GM12891 (cell line): ENCODE data around the gene LRP1B.

Experiments
- DNase-seq: peaks from one replicate; pipeline ENCODE4 v3.0.0; 2011; ENCODE audit warnings: low spot score; ENCODE audit not compliant: insufficient read length
- FAIRE-seq: peaks from 2 replicates; lab custom pipeline; 2011; peaks lifted over from hg19 to GRCh38; lab: Jason Lieb, UNC
- PAX5 ChIP-seq: IDR thresholded peaks from 2 replicates; pipeline ENCODE4 v1.6.1; 2011; ENCODE audit warnings: low read length, moderate library complexity, mild to moderate bottlenecking; ENCODE audit not compliant: insufficient read depth, severe bottlenecking
- POLR2A ChIP-seq: IDR thresholded peaks from 2 replicates; pipeline ENCODE4 v1.6.1; 2011; ENCODE audit warnings: low read depth, low read length, control low read depth
- POLR2AphosphoS5 ChIP-seq: IDR thresholded peaks from 2 replicates; pipeline ENCODE4 v1.6.1; 2011; ENCODE audit warnings: low read depth, low read length, control low read depth
- POU2F2 ChIP-seq: IDR thresholded peaks from 2 replicates; pipeline ENCODE4 v1.6.1; 2011; ENCODE audit warnings: low read depth, mild to moderate bottlenecking, control low read depth, low read length, moderate library complexity
- SPI1 ChIP-seq: IDR thresholded peaks from 2 replicates; pipeline ENCODE4 v1.6.1; 2011; ENCODE audit warnings: low read depth, low read length, control low read depth
- TAF1 ChIP-seq: IDR thresholded peaks from 2 replicates; pipeline ENCODE4 v1.6.1; 2011; ENCODE audit warnings: low read depth, low read length, control low read depth

The LRP1B gene

GRCh38 chr2:141475801-141476200 is 655.0 kb downstream of the LRP1B start:
- TF ChIP-seq TAF1 (no peak), POU2F2 (no peak), POLR2AphosphoS5 (no peak), POLR2A (no peak), SPI1 (no peak), PAX5 (no peak)
- no peak for DNase-seq
- no peak for FAIRE-seq

- no peak for TF ChIP-seq POLR2A
- TF ChIP-seq SPI1: no peak
- TF ChIP-seq TAF1: no peak
- TF ChIP-seq PAX5: no peak
- no peak for TF ChIP-seq POLR2AphosphoS5
- no peak for TF ChIP-seq POU2F2
- DNase-seq (no peak), FAIRE-seq (no peak)
These were observed 662.1 kb downstream of the LRP1B start for GRCh38 chr2:141468761-141469160.

GRCh38 chr2:141467331-141467730 is 663.5 kb downstream of the LRP1B start:
- no peak for DNase-seq
- no peak for TF ChIP-seq POLR2A
- no peak for TF ChIP-seq POLR2AphosphoS5
- TF ChIP-seq POU2F2: no peak
- no peak for TF ChIP-seq TAF1
- no peak for TF ChIP-seq PAX5
- TF ChIP-seq SPI1: no peak
- no peak for FAIRE-seq

GRCh38 chr2:141464995-141465394 is 665.8 kb downstream of the LRP1B start:
- TF ChIP-seq POLR2AphosphoS5 (no peak), POLR2A (no peak)
- FAIRE-seq (no peak), DNase-seq (no peak)

GRCh38 chr2:141458351-141458750 is 672.5 kb downstream of the LRP1B start:
- DNase-seq: no peak
- TF ChIP-seq POLR2A (no peak), PAX5 (no peak), TAF1 (no peak), SPI1 (no peak), POLR2AphosphoS5 (no peak), POU2F2 (no peak)
- no peak for FAIRE-seq

GRCh38 chr2:141455877-141456276 is 674.9 kb downstream of the LRP1B start:
- DNase-seq (no peak), FAIRE-seq (no peak)
- no peak for TF ChIP-seq SPI1
- TF ChIP-seq PAX5: no peak
- TF ChIP-seq POU2F2: no peak
- TF ChIP-seq POLR2A: no peak
- TF ChIP-seq TAF1: no peak
- TF ChIP-seq POLR2AphosphoS5: no peak

- no peak for TF ChIP-seq POLR2A
- no peak for TF ChIP-seq POU2F2
- no peak for TF ChIP-seq TAF1
- TF ChIP-seq PAX5: no peak
- TF ChIP-seq POLR2AphosphoS5: no peak
- TF ChIP-seq SPI1: no peak
- DNase-seq (no peak), FAIRE-seq (no peak)
These were observed 675.5 kb downstream of the LRP1B start for GRCh38 chr2:141455211-141455826.

- DNase-seq (no peak), FAIRE-seq (no peak)
- no peak for TF ChIP-seq POU2F2
- TF ChIP-seq PAX5: no peak
- TF ChIP-seq POLR2AphosphoS5: no peak
- no peak for TF ChIP-seq SPI1
- TF ChIP-seq POLR2A: no peak
These were observed 690.7 kb downstream of the LRP1B start for GRCh38 chr2:141440072-141440635.

- TF ChIP-seq SPI1: no peak
- TF ChIP-seq POLR2AphosphoS5: no peak
- TF ChIP-seq POLR2A: no peak
- TF ChIP-seq TAF1: no peak
- TF ChIP-seq POU2F2: no peak
- no peak for TF ChIP-seq PAX5
- DNase-seq (no peak), FAIRE-seq (no peak)
These were observed 691.3 kb downstream of the LRP1B start for GRCh38 chr2:141439524-141439923.

GRCh38 chr2:141438536-141438935 is 692.3 kb downstream of the LRP1B start:
- TF ChIP-seq TAF1 (no peak), POLR2A (no peak), POLR2AphosphoS5 (no peak), PAX5 (no peak), SPI1 (no peak), POU2F2 (no peak)
- FAIRE-seq (no peak), DNase-seq (no peak)

GRCh38 chr2:141437521-141437920 is 693.3 kb downstream of the LRP1B start:
- FAIRE-seq (no peak), DNase-seq (no peak)
- TF ChIP-seq POLR2A (no peak), POU2F2 (no peak), TAF1 (no peak), PAX5 (no peak)
